GM18517 (cell line): Measurements from ENCODE around the gene NUDT5.
"Not testable (repeated sequence)": the region's sequence is repeated elsewhere in the genome, so short reads cannot be mapped to it uniquely, and the experiment has no call there.

Experiments
- ATAC-seq: cut with Tn5 transposase; IDR thresholded peaks from one replicate; pipeline ENCODE4 v1.9.1; 2021; ENCODE audit warnings: mild to moderate bottlenecking, moderate library complexity; ENCODE audit not compliant: unreplicated experiment

The NUDT5 gene

GRCh38 chr10:12207114-12207513, 11.4 kb upstream of the NUDT5 start:
- no peak for ATAC-seq

GRCh38 chr10:12205082-12205481, 9.4 kb upstream of the NUDT5 start:
- no peak for ATAC-seq

- ATAC-seq = no peak
These were observed 6.5 kb upstream of the NUDT5 start for GRCh38 chr10:12202226-12202625.

GRCh38 chr10:12201543-12201942, 5.9 kb upstream of the NUDT5 start:
- ATAC-seq = no peak

- ATAC-seq = no peak
These were observed 5.2 kb upstream of the NUDT5 start for GRCh38 chr10:12200850-12201249.

GRCh38 chr10:12198156-12198555, 2.5 kb upstream of the NUDT5 start:
- ATAC-seq = no peak

GRCh38 chr10:12196531-12197211, 980 bp upstream of the NUDT5 start:
- peak; percentile 16 for ATAC-seq

GRCh38 chr10:12195281-12195602, 449 bp downstream of the NUDT5 start:
- peak; percentile 6 for ATAC-seq

- ATAC-seq = no peak
These were observed 879 bp downstream of the NUDT5 start for GRCh38 chr10:12194752-12195271.

- no peak for ATAC-seq
These were observed 2.5 kb downstream of the NUDT5 start for GRCh38 chr10:12193193-12193592.

GRCh38 chr10:12191715-12192114, 4.0 kb downstream of the NUDT5 start:
- no peak for ATAC-seq

- no peak for ATAC-seq
These were observed 6.3 kb downstream of the NUDT5 start for GRCh38 chr10:12189426-12189825.

- no peak for ATAC-seq
These were observed 7.0 kb downstream of the NUDT5 start for GRCh38 chr10:12188656-12189055.

GRCh38 chr10:12187321-12187905, 8.3 kb downstream of the NUDT5 start:
- no peak for ATAC-seq

- ATAC-seq = no peak
These were observed 9.4 kb downstream of the NUDT5 start for GRCh38 chr10:12186323-12186722.

GRCh38 chr10:12184165-12184564, 11.5 kb downstream of the NUDT5 start:
- ATAC-seq = no peak

- peak; percentile 72 for ATAC-seq
These were observed 14.5 kb downstream of the NUDT5 start for GRCh38 chr10:12181065-12181775.

- ATAC-seq = no peak
These were observed 15.3 kb downstream of the NUDT5 start for GRCh38 chr10:12180221-12180974.

- ATAC-seq = no peak
These were observed 16.0 kb downstream of the NUDT5 start for GRCh38 chr10:12179606-12180170.

- no peak for ATAC-seq
These were observed 18.0 kb downstream of the NUDT5 start for GRCh38 chr10:12177642-12178041.

- ATAC-seq = not testable (repeated sequence)
These were observed 24.2 kb downstream of the NUDT5 start for GRCh38 chr10:12171512-12171911.
